HG02973 (cell line): ENCODE results near the gene TTLL11.

Source experiments
- ATAC-seq: cut with Tn5 transposase; IDR thresholded peaks from one replicate; pipeline ENCODE4 v1.9.1; 2021; ENCODE audit warnings: moderate library complexity; ENCODE audit not compliant: unreplicated experiment

TTLL11 gene, protein sequence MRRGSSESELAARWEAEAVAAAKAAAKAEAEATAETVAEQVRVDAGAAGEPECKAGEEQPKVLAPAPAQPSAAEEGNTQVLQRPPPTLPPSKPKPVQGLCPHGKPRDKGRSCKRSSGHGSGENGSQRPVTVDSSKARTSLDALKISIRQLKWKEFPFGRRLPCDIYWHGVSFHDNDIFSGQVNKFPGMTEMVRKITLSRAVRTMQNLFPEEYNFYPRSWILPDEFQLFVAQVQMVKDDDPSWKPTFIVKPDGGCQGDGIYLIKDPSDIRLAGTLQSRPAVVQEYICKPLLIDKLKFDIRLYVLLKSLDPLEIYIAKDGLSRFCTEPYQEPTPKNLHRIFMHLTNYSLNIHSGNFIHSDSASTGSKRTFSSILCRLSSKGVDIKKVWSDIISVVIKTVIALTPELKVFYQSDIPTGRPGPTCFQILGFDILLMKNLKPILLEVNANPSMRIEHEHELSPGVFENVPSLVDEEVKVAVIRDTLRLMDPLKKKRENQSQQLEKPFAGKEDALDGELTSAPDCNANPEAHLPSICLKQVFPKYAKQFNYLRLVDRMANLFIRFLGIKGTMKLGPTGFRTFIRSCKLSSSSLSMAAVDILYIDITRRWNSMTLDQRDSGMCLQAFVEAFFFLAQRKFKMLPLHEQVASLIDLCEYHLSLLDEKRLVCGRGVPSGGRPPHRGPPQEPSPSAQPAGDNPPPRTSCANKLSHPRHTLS

GRCh38 chr9:122092611-122093506, at the start of gene TTLL11:
TSS of gene TTLL11 (minus strand) at chr9:122093308. CDS start at chr9:122093148, 160 bp downstream.
- ATAC-seq: peak; percentile 88

DNA sequence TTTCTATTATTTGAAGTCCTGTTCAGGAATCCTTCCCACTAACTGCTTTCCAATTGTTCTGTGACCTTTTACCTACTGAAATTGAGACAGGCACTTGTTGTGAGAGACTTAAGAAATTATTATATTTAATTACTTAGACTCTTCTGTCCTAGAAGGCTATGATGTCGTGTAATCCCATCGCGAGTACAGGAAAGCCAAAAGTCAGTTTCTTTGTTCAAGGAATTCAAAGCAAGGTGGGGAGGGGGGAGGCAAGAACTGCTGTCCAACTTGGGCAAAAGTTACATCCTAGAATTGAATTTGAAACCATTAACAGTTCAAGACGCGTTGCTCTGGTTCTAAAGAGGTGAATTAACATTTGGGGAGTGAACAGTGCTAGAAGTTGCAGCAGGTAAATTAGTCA, 48.6 kb upstream of the TTLL11 start:
- no peak for ATAC-seq

- ATAC-seq: no peak
Observed at GRCh38 chr9:122140368-122141193, 47.5 kb upstream of the TTLL11 start.

DNA sequence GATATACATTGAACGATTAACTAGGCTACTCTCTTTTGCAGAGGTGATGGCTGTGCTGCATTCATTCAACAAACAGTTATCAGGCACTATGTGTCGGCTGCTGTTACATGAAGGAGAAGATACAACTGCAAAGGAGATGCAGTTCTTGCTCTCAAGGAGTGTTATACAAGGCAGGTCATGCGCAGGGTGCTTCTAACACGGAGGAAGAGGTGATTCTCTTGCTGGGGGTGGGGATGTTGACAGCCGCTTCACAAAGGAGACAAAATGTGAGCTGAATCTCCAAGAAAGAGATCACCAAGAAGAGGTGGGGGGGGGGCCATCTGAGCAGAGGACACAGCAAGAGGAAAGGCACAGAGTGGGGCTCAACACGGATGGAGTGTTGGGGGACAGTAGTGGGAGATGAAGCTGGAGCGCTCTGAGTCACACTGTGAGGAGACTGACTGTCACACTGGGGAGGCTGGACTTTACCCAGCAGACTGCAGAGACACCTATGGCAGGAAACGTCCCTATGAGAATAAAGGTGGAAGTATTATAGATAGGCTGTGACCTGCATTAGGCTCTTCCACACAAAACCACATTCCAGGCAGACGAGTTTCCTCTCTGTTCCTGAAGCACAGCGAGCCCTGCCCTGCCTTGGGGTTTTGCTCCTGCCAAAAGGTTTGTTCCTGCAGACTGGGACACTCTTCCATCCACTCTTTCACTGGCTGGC, 45.6 kb upstream of the TTLL11 start:
- no peak for ATAC-seq

DNA sequence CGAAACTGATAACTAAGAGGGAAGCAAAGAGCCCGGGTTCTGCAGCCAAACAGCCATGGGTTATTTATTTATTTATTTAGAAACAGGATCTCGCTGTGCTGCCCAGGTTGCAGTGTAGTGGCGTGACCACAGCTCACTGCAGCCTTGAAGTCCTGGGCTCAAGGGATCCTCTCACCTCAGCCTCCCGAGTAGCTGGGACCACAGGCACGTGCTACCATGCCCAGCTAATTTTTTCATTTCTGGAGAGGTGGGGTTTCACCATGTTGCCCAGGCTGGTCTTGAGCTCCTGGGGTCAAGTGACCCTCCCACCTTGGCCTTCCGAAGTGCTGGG, 42.4 kb upstream of the TTLL11 start:
- ATAC-seq: no peak

DNA sequence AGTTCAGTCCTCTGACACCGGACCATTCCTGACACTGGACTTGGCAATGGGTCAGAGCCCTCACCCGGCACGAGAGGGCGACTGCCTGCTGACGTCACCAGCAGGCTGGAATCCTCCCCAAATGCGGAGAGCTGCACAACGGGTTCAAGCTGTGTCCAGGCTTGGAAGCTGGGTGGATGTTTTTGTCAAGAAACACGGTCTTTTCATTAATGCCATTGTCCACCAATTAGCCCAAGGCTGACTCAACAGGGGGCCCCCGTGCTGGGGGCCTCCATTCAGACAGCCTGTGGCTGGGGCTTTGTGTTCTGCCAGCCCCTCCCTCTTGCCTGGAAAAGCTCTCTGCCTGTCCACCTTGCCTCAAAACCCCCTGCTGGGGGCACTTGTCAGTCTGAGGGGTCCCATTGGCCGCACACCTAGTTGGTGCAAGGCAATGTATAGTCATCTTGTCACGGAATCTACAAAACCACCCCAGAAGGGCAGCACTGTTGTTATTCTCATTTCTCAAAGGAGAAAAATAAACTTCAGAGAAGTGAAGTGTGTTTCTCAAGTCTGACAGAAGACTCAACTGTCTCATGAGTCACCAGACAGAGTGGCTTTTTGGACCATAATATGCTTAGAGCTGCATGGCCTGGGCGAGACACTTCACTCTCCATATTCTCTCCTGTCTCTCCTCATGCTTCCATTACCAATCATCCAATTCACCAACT, 41.9 kb upstream of the TTLL11 start:
- ATAC-seq: no peak

DNA sequence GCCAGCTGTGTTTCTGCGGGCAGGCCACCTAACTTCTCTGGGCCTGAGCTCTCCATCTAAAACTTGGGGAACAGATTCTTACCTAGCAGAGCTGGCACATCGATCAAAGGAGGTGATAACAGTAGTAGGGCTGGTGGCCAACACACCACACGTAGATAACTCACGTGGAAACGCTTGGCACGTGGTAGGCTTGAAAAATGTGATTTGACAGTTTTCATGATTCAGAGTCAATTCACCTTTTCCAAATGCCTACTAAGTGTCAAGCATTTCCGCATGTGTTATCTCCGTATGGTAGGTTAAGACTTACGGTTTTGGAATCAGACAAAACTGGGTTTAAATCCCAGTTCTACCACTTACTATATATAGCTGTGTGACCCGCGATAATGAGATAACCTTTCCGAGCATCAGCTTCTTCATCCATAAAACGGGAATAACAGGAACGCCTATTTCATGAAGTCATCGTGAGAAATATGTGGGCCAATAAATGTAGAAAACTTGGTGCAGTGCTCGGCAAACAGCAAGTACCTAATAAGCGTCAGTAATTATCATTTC, 41.0 kb upstream of the TTLL11 start:
- no peak for ATAC-seq

DNA sequence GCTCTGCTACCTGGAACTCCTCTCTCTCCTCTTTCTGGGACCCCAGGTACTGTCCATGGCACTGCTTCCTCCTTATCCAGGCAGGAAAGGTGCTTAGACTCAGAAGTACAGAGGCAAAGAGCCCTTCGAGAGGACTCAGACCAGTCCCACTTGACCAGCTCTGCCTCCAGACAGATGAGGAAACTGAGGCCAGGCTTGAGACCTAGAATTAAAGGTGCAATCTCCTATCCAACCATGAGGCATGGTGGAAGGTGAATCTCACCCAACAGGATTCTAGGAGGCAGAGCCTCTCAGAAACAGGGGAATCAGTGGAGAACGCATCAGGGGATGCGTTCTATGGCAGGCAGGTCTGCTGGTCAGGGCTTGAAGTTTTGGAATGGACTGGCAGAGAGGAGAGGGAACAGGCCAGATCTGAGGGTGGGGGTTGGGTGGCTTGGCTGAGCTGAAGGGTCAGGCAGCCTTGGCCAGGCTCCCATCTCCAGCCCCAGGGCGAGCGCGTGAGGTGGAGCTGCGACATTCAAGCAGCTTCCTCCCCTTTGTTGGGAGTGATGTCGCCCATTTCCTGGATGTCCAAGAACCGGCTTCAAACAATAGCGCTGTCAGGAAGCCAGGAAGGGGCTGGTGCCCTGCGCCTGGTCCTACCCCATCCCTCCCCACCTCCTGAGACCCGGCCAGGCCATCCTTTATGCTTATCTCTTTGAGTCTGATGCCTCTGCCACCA, 40.3 kb upstream of the TTLL11 start:
- ATAC-seq: no peak

- no peak for ATAC-seq
Observed at GRCh38 chr9:122132539-122132938, 39.4 kb upstream of the TTLL11 start.

DNA sequence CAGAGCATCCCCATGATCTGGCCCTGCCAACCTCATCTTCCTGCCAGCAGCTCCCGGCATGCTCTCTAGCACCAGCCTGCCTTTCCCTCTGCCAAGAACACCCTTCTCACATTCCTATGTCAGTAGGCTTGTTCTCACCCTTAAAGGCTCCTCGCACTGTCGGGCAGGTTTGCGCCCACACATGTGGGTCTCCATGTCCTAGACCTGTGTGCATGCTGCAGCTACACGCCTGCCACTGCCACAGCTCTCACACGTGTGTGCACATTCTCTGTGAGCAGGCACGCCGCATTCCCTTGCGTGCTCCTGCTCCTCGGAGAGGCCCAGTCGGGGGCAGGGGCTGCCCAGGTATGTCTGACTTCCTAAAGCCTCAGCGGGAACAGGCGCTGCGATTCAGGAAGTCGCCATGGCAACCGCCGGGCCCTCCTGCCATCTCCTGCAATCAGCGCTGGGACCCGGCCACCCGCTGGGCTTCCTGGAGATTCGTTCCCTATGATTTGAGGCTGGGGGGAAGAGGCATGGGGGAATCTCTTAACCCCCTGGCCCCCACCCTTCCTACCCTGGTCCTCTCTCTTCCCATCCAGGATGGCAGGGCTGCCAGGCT, 38.4 kb upstream of the TTLL11 start:
- ATAC-seq: no peak

GRCh38 chr9:122130837-122131236, 37.7 kb upstream of the TTLL11 start:
- ATAC-seq: no peak

DNA sequence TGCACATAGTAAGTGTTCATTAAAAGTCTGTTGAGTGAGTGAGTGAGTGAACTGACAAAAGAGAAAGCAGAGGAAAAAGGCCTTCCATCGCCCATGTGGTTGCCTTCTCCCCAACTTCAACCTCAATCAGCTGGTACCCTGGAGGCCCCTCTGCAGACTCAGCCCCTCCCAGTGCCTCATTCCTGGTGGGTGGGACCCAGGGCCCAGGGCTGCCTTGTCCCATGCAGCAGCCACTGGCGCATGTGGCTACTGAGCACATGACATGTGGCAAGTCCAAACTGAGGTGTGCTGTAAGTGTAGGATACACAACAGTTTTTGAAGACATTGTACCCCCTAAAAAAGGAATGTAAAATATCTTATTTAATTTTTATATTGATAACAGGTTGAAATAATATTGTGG, 36.9 kb upstream of the TTLL11 start:
- no peak for ATAC-seq

- no peak for ATAC-seq
Observed at GRCh38 chr9:122128969-122129343, 35.8 kb upstream of the TTLL11 start.

- ATAC-seq: no peak
Observed at GRCh38 chr9:122128007-122128968, 35.2 kb upstream of the TTLL11 start.

GRCh38 chr9:122127396-122127798, 34.3 kb upstream of the TTLL11 start:
- no peak for ATAC-seq

DNA sequence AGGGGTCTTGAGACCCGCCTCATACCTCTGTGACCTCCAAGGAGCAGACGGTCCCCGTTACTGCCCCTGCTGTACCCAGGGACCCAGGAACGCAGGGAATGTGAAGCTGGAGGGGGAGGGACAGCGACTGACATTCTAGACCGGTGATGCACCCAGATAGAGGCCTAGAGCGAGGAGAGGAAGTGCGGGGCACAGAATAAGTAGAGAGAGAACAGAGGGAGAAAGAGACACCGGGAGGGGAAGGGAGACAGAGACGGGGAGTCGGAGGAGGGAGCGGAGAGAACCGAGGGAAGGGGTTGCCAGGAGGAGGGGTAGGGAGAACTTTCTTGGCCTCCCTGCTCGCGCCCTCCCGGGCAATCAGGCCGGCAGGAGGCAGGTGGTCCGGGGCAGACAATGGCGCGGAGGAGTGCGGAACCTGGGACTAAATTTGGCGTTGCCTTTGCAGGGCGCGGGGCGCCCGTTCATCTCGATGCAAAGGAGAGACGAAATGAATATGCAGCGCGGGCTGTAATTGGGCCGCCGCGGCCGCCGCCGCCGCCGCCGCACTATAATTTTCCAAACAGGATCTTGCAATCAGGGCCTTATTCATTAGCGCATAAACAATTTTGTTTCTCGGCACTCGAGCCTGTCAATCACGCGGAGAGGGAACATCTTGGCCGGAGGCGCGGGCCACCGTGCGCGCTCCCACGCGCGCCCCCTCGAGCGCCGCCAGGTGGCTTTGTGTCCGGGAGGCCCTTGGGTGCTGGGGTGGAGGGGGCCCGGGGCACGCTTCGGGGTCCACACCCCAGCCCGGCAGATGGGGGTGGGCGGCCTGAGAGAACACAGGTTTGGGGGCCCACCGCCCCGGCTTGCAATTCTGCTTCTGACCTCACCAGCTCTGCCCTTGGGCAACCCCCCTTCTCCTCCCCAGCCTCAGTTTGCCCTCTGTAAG, 33.5 kb upstream of the TTLL11 start:
- ATAC-seq: no peak
